ENCODE results near the gene PNPLA2.

The PNPLA2 gene

GRCh38 chr11:854601-855329, 36.1 kb downstream of the PNPLA2 start:
- Mint-ChIP-seq H3K4me1 (ENCODE audit: low read depth) (peaks cover 1% of the 10 kb centered on the region), H3K27ac (no peak overlapping the region), H3K4me3 (no peak overlapping the region), H3K27me3 (peaks cover 5% of the 10 kb centered on the region), H3K9me3 (no peaks in the 10 kb centered on the region), H3K36me3 (ENCODE audit: low read depth) (no peaks in the 10 kb centered on the region)
- DNase-seq = no peak

DNA sequence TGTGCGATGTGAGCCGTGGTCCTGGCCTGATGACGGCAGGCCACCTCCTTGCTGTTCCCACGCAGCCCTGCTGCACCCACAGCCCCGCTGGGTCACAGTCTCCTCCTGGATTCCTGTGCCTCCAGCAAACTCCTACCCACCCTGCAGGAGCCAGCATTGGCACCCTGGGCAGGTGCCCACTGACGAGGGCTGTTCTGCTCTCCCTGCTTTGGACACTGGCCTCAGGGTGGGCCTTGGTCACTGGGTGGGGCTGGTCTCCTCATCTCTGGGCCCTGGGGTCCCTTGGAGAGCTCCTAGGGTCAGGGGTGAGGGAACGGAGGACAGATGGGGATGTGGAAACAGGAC, 36.6 kb downstream of the PNPLA2 start:
- Mint-ChIP-seq H3K4me3 (no peak overlapping the region), H3K36me3 (ENCODE audit: low read depth) (no peaks in the 10 kb centered on the region), H3K9me3 (no peaks in the 10 kb centered on the region), H3K4me1 (ENCODE audit: low read depth) (peaks cover 1% of the 10 kb centered on the region), H3K27me3 (peaks cover 5% of the 10 kb centered on the region), H3K27ac (no peak overlapping the region)
- DNase-seq = no peak

- Mint-ChIP-seq H3K4me3 (no peak overlapping the region), H3K27me3 (peaks cover 5% of the 10 kb centered on the region), H3K4me1 (ENCODE audit: low read depth) (peaks cover 1% of the 10 kb centered on the region), H3K9me3 (no peaks in the 10 kb centered on the region), H3K36me3 (ENCODE audit: low read depth) (no peaks in the 10 kb centered on the region), H3K27ac (no peak overlapping the region)
- DNase-seq = no peak
These were observed 37.1 kb downstream of the PNPLA2 start for GRCh38 chr11:855796-856195.

GRCh38 chr11:856397-856796, 37.7 kb downstream of the PNPLA2 start:
- no peaks in the 10 kb centered on the region for H3K36me3 Mint-ChIP-seq (ENCODE audit: low read depth)
- H3K4me1 Mint-ChIP-seq (ENCODE audit: low read depth) = peaks cover 1% of the 10 kb centered on the region
- no peaks in the 10 kb centered on the region for H3K9me3 Mint-ChIP-seq

GRCh38 chr11:858053-858761, 39.5 kb downstream of the PNPLA2 start:
- Mint-ChIP-seq H3K9me3 (no peaks in the 10 kb centered on the region), H3K4me3 (no peak overlapping the region), H3K27me3 (no peaks in the 10 kb centered on the region), H3K36me3 (ENCODE audit: low read depth) (no peaks in the 10 kb centered on the region), H3K4me1 (ENCODE audit: low read depth) (peaks cover 1% of the 10 kb centered on the region), H3K27ac (no peak overlapping the region)
- DNase-seq = no peak

More at GRCh38 chr11:856397-856796, 37.7 kb downstream of the PNPLA2 start:
- H3K4me3 Mint-ChIP-seq = no peak overlapping the region
- DNase-seq = no peak
- H3K27ac Mint-ChIP-seq = no peak overlapping the region
- H3K27me3 Mint-ChIP-seq = no peaks in the 10 kb centered on the region

GRCh38 chr11:858762-859339, 40.1 kb downstream of the PNPLA2 start:
- Mint-ChIP-seq H3K4me1 (ENCODE audit: low read depth) (peaks cover 1% of the 10 kb centered on the region), H3K4me3 (no peak overlapping the region), H3K36me3 (ENCODE audit: low read depth) (no peaks in the 10 kb centered on the region), H3K27me3 (no peaks in the 10 kb centered on the region), H3K27ac (no peak overlapping the region), H3K9me3 (no peaks in the 10 kb centered on the region)
- no peak for DNase-seq

DNA sequence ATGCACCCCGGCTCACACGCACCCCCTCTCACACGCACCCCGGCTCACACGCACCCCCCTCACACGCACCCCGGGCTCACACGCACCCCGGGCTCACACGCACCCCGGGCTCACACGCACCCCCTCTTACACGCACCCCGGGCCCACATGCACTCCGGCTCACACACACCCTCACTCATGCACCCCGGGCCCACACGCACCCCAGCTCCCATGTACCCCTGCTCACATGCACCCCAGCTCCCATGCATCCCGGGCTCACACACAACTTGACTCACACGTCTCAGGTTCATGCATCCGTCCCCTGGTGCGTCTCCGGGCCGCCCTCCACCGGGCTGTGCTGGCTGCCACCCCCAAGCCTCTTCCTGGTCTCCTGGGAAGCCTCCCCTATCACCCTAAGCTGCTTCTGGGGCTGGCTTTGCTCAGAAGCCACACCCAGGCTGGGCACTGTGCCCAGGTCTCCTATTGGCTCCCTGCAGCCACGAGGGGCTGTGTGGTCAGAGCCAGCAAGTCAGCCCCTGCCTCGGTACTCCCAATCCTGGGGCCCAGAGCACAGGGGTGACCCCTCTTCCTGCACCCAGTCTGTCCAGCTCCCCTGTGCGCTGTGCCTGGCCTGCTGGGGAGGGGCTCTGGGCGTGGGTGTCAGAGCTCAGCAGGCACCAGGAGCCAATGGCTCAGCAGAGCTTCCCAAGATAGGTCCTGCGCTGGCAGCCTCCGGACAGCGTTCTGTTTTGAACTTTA, 40.8 kb downstream of the PNPLA2 start:
- DNase-seq = no peak
- Mint-ChIP-seq H3K27ac (no peak overlapping the region), H3K9me3 (no peaks in the 10 kb centered on the region), H3K4me3 (no peak overlapping the region), H3K36me3 (ENCODE audit: low read depth) (no peaks in the 10 kb centered on the region), H3K27me3 (no peaks in the 10 kb centered on the region), H3K4me1 (ENCODE audit: low read depth) (peaks cover 1% of the 10 kb centered on the region)

GRCh38 chr11:860234-861104, 41.8 kb downstream of the PNPLA2 start:
- no peaks in the 10 kb centered on the region for H3K9me3 Mint-ChIP-seq
- no peaks in the 10 kb centered on the region for H3K27me3 Mint-ChIP-seq
- H3K36me3 Mint-ChIP-seq (ENCODE audit: low read depth) = no peaks in the 10 kb centered on the region
- H3K4me3 Mint-ChIP-seq = no peak overlapping the region
- H3K27ac Mint-ChIP-seq = peak overlapping the region; percentile 22
- peaks cover 1% of the 10 kb centered on the region for H3K4me1 Mint-ChIP-seq (ENCODE audit: low read depth)
- DNase-seq = no peak

DNA sequence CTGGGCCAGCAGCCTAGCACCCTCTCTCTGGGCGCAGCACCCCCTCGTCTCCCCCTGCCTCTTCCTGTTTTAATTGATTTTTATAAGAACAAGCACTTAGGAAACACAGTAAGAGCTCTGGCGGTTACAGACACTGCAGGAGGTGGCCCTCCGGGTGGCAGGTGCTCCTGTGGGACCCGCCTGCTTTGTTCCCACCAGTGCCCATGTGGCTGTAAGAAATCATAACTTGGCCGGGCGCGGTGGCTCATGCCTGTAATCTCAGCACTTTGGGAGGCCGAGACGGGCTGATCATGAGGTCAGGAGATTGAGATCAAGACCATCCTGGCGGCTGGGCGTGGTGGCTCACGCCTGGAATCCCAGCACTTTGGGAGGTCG, 42.4 kb downstream of the PNPLA2 start:
- Mint-ChIP-seq H3K4me3 (no peak overlapping the region), H3K4me1 (ENCODE audit: low read depth) (peaks cover 1% of the 10 kb centered on the region), H3K27ac (peak overlapping the region; percentile 57), H3K36me3 (ENCODE audit: low read depth) (peaks cover 3% of the 10 kb centered on the region), H3K27me3 (no peaks in the 10 kb centered on the region), H3K9me3 (no peaks in the 10 kb centered on the region)
- DNase-seq = no peak

DNA sequence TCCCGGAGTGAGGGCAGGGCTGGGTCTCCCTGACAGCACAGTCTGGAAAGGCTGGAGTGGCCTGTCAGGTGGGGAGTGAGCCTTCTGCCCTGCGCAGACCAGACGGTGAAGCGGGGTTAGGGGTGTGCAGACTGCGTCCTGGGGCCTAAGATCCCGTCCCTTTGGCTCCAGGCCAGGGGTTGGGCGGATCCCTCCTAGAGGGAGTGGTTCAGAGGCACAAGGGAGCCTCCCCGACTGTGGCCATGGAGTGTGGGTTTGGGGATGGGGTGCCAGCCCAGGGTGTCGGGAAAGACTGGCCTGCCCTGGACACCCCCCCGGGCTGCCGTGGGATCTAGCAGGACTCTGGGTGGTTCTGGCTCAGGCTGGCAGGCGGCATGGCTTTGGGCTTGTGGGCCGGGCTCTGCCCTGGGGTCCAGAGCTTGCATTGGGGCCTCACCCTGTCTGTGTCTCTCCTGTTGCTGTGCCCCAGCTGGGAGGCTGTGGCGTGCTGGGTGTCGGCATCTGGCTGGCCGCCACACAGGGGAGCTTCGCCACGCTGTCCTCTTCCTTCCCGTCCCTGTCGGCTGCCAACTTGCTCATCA, 43.5 kb downstream of the PNPLA2 start:
- Mint-ChIP-seq H3K27me3 (no peaks in the 10 kb centered on the region), H3K27ac (no peak overlapping the region), H3K36me3 (ENCODE audit: low read depth) (peaks cover 3% of the 10 kb centered on the region), H3K4me1 (ENCODE audit: low read depth) (no peaks in the 10 kb centered on the region), H3K4me3 (no peak overlapping the region), H3K9me3 (no peaks in the 10 kb centered on the region)
- DNase-seq = no peak

GRCh38 chr11:862696-863022, 43.9 kb downstream of the PNPLA2 start:
- peaks cover 3% of the 10 kb centered on the region for H3K36me3 Mint-ChIP-seq (ENCODE audit: low read depth)
- no peaks in the 10 kb centered on the region for H3K4me1 Mint-ChIP-seq (ENCODE audit: low read depth)
- DNase-seq = no peak
- H3K9me3 Mint-ChIP-seq = no peaks in the 10 kb centered on the region
- H3K27me3 Mint-ChIP-seq = no peaks in the 10 kb centered on the region
- no peak overlapping the region for H3K27ac Mint-ChIP-seq
- no peak overlapping the region for H3K4me3 Mint-ChIP-seq

- Mint-ChIP-seq H3K4me3 (no peak overlapping the region), H3K27ac (no peak overlapping the region)
- DNase-seq = no peak
These were observed 44.6 kb downstream of the PNPLA2 start for GRCh38 chr11:863023-863909.

More at GRCh38 chr11:863023-863909, 44.6 kb downstream of the PNPLA2 start:
- Mint-ChIP-seq H3K9me3 (no peaks in the 10 kb centered on the region), H3K36me3 (ENCODE audit: low read depth) (peaks cover 5% of the 10 kb centered on the region), H3K27me3 (no peaks in the 10 kb centered on the region), H3K4me1 (ENCODE audit: low read depth) (no peaks in the 10 kb centered on the region)
